RWPE2 (cell line): Measurements from ENCODE around the gene PRTG.

Experiments used
- ATAC-seq: fragments of 200-7000 bp; cut with Tn5 transposase; 3 replicates; pipeline ENCODE4 v1.9.1; 2021; ENCODE audit warnings: low read depth
- DNase-seq: peaks from one replicate; pipeline ENCODE4 v3.0.0-alpha.2; 2020; ENCODE audit warnings: low spot score
- H3K27ac ChIP-seq: fragments of 450-650 bp; 2 replicates; pipeline ENCODE4 v1.5.1; 2017; ENCODE audit warnings: mild to moderate bottlenecking; ENCODE audit not compliant: poor library complexity, severe bottlenecking
- H3K27me3 ChIP-seq: fragments of 250-450 bp; sonication (Bioruptor Pico); 2 replicates; pipeline ENCODE4 v1.5.1; 2021; ENCODE audit warnings: mild to moderate bottlenecking, moderate library complexity; ENCODE audit not compliant: insufficient read depth, poor library complexity, severe bottlenecking
- H3K36me3 ChIP-seq: fragments of 250-450 bp; sonication (Bioruptor Pico); 2 replicates; pipeline ENCODE4 v1.5.1; 2020; ENCODE audit warnings: low read depth, mild to moderate bottlenecking, moderate library complexity
- H3K4me1 ChIP-seq: fragments of 250-450 bp; sonication (Bioruptor Pico); 2 replicates; pipeline ENCODE4 v1.5.1; 2021; ENCODE audit warnings: mild to moderate bottlenecking, moderate library complexity; ENCODE audit not compliant: insufficient read depth, poor library complexity, severe bottlenecking
- H3K4me3 ChIP-seq: fragments of 250-450 bp; sonication (Bioruptor Pico); 2 replicates; pipeline ENCODE4 v1.5.1; 2021; ENCODE audit warnings: mild to moderate bottlenecking, moderate library complexity; ENCODE audit not compliant: severe bottlenecking
- H3K9me3 ChIP-seq: fragments of 250-450 bp; sonication (Bioruptor Pico); 2 replicates; pipeline ENCODE4 v1.5.1; 2021; ENCODE audit warnings: mild to moderate bottlenecking, moderate library complexity; ENCODE audit not compliant: severe bottlenecking
- TF ChIP-seq, protein P1 (sequence below): fragments of 450-650 bp; IDR thresholded peaks from one replicate; pipeline ENCODE4 v1.5.1; 2017; ENCODE audit warnings: mild to moderate bottlenecking, moderate library complexity; ENCODE audit not compliant: poor library complexity, severe bottlenecking

PRTG gene

DNA sequence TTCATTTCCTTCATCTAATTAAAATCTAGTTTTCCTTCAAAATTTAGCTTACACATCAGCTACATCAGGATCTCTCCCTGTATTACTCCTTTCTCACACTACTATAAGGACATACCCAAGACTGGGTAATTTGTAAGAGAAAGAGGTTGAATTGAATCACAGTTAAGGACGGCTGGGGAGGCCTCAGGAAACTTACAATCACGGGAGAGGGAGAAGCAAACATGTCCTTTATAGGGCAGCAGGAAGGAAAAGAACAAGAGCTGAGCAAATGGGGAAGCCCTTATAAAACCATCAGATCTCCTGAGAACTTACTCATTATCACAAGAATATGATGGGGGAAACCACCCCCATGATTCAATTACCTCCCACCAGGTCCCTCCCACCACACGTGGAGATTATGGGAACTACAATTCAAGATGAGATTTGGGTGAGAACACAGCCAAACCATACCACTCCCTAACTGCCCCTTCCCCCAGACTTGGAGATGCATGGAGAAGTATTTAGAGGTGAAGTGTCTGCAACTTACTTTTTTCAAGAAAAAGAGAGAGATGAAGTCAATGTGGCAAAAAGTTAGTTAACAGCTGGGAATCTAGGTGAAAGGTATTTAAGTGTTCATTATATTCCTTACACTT is 21.3 kb downstream of the PRTG start:
- no peak overlapping the region for H3K4me3 ChIP-seq

GRCh38 chr15:55715355-55716076 is 27.4 kb downstream of the PRTG start:
- Histone ChIP-seq H3K4me1 (no peaks in the 10 kb centered on the region), H3K27me3 (no peaks in the 10 kb centered on the region), H3K9me3 (no peaks in the 10 kb centered on the region), H3K27ac (no peak overlapping the region), H3K4me3 (no peak overlapping the region), H3K36me3 (no peaks in the 10 kb centered on the region)
- TF ChIP-seq, protein P1, sequence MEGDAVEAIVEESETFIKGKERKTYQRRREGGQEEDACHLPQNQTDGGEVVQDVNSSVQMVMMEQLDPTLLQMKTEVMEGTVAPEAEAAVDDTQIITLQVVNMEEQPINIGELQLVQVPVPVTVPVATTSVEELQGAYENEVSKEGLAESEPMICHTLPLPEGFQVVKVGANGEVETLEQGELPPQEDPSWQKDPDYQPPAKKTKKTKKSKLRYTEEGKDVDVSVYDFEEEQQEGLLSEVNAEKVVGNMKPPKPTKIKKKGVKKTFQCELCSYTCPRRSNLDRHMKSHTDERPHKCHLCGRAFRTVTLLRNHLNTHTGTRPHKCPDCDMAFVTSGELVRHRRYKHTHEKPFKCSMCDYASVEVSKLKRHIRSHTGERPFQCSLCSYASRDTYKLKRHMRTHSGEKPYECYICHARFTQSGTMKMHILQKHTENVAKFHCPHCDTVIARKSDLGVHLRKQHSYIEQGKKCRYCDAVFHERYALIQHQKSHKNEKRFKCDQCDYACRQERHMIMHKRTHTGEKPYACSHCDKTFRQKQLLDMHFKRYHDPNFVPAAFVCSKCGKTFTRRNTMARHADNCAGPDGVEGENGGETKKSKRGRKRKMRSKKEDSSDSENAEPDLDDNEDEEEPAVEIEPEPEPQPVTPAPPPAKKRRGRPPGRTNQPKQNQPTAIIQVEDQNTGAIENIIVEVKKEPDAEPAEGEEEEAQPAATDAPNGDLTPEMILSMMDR: no peak
- DNase-seq (no peak), ATAC-seq (no peak)

More for the DNA sequence above, 21.3 kb downstream of the PRTG start:
- ATAC-seq (no peak), DNase-seq (no peak)
- TF ChIP-seq, protein P1: no peak
- Histone ChIP-seq H3K27me3 (peaks cover 3% of the 10 kb centered on the region), H3K27ac (no peak overlapping the region), H3K9me3 (no peaks in the 10 kb centered on the region), H3K36me3 (no peaks in the 10 kb centered on the region), H3K4me1 (no peaks in the 10 kb centered on the region)

- DNase-seq (no peak), ATAC-seq (no peak)
- H3K36me3 ChIP-seq: no peaks in the 10 kb centered on the region
- TF ChIP-seq, protein P1: no peak
- no peaks in the 10 kb centered on the region for H3K4me1 ChIP-seq
- H3K27ac ChIP-seq: no peak overlapping the region
- H3K27me3 ChIP-seq: no peaks in the 10 kb centered on the region
- no peaks in the 10 kb centered on the region for H3K9me3 ChIP-seq
- H3K4me3 ChIP-seq: no peak overlapping the region
Measured at GRCh38 chr15:55714064-55714463, 28.9 kb downstream of the PRTG start.

DNA sequence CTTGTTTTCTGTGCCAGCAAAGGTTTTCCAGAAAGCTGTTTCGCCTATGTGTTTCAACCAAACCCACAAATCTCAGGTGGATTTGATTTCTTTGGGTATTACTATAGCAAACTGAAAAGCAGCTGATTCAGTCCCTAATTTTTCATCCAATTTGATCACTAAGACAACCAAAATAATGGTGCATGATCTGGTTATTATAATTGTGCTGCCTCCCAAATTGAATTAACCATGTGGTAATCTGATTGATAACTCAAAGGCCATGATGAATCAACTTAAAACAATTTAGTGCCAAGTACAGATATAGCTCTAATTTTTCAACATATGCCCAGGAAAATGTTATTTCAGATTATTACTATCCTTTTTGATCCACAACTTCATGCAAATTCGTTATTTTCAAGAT is 30.6 kb downstream of the PRTG start:
- TF ChIP-seq, protein P1: no peak
- DNase-seq (no peak), ATAC-seq (no peak)
- H3K27ac ChIP-seq: no peak overlapping the region
- H3K4me3 ChIP-seq: no peak overlapping the region
- H3K9me3 ChIP-seq: no peaks in the 10 kb centered on the region
- no peaks in the 10 kb centered on the region for H3K4me1 ChIP-seq
- H3K27me3 ChIP-seq: no peaks in the 10 kb centered on the region
- H3K36me3 ChIP-seq: no peaks in the 10 kb centered on the region

- H3K4me3 ChIP-seq: no peak overlapping the region
- no peaks in the 10 kb centered on the region for H3K36me3 ChIP-seq
- no peak overlapping the region for H3K27ac ChIP-seq
- no peaks in the 10 kb centered on the region for H3K4me1 ChIP-seq
- no peaks in the 10 kb centered on the region for H3K9me3 ChIP-seq
- TF ChIP-seq, protein P1: no peak
- DNase-seq (no peak), ATAC-seq (no peak)
- no peaks in the 10 kb centered on the region for H3K27me3 ChIP-seq
Measured at GRCh38 chr15:55710286-55710685, 32.7 kb downstream of the PRTG start.
